Effector memory CD8-positive, alpha-beta T cell (primary cell): ENCODE data around the gene ENTPD8.

Source experiments
- ATAC-seq: fragments of 150-1000 bp; cut with Tn5 transposase; replicated peaks from 2 replicates; pipeline ENCODE4 v1.10.0; 2021; ENCODE audit warnings: mild to moderate bottlenecking, moderate library complexity
- DNase-seq, 3 experiments: peaks; one replicate each; pipeline ENCODE4 v3.0.0; 2021
- H3K27ac Mint-ChIP-seq, 2 donors: one replicate each; pipeline ENCODE4 v1.8.0; 2022; ENCODE audit warnings: mild to moderate bottlenecking in 2 of 2, mixed read lengths in 2 of 2, moderate library complexity in 2 of 2
- H3K27me3 Mint-ChIP-seq, 2 donors: one replicate each; pipeline ENCODE4 v1.8.0; 2022; ENCODE audit warnings: mixed read lengths in 2 of 2
- H3K36me3 Mint-ChIP-seq: one replicate; pipeline ENCODE4 v1.8.0; 2022; ENCODE audit warnings: mild to moderate bottlenecking, moderate library complexity, mixed read lengths; ENCODE audit not compliant: insufficient read depth
- H3K4me1 Mint-ChIP-seq, 2 donors: one replicate each; pipeline ENCODE4 v1.8.0; 2022; ENCODE audit warnings: low read depth in 2 of 2, mixed read lengths in 2 of 2
- H3K4me3 Mint-ChIP-seq, 2 donors: one replicate each; pipeline ENCODE4 v1.8.0; 2022; ENCODE audit warnings: mild to moderate bottlenecking in 2 of 2, mixed read lengths in 2 of 2, moderate library complexity in 2 of 2
- H3K9me3 Mint-ChIP-seq, 2 donors: one replicate each; pipeline ENCODE4 v1.8.0; 2022; ENCODE audit warnings: mixed read lengths in 2 of 2

Gene ENTPD8

DNA sequence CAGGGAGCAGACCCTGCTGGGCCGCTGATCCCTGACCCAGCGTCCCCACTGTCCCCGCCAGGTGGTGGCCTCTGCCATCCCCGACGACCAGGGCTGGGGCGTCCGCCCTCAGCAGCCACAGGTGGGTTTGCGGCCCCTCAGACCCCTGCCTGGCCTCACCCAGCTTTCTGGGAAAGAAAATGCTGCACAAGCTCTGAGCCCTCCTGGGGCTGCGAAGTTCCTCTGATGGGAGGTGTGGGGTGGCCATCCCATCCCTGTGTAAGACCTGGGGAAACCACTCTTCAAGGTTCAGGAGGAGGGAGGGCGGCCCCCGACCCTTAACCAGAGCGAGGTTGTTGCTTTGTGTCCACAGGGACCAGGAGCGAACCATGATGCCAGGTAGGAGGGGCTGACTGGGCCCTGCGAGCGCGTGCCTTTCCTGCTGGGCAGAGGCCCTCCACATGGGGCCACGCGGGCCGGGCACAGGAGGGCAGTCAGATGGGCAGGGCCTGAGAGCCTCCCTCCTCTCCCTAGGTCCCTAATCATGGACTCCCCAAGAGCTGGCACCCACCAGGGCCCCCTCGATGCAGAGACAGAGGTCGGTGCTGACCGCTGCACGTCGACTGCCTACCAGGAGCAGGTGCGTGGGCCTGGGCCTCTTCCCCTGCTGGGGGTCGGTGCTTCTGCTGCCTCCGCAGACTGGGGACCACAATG, 10.3 kb downstream of the ENTPD8 start:
- Mint-ChIP-seq H3K9me3 (no peaks in the 10 kb centered on the region), H3K27me3 (no peaks in the 10 kb centered on the region), H3K4me1 (no peaks in the 10 kb centered on the region), H3K36me3 (no peaks in the 10 kb centered on the region), H3K27ac (no peak overlapping the region), H3K4me3 (no peak overlapping the region)
- DNase-seq, result no peak
- ATAC-seq, result no peak

DNA sequence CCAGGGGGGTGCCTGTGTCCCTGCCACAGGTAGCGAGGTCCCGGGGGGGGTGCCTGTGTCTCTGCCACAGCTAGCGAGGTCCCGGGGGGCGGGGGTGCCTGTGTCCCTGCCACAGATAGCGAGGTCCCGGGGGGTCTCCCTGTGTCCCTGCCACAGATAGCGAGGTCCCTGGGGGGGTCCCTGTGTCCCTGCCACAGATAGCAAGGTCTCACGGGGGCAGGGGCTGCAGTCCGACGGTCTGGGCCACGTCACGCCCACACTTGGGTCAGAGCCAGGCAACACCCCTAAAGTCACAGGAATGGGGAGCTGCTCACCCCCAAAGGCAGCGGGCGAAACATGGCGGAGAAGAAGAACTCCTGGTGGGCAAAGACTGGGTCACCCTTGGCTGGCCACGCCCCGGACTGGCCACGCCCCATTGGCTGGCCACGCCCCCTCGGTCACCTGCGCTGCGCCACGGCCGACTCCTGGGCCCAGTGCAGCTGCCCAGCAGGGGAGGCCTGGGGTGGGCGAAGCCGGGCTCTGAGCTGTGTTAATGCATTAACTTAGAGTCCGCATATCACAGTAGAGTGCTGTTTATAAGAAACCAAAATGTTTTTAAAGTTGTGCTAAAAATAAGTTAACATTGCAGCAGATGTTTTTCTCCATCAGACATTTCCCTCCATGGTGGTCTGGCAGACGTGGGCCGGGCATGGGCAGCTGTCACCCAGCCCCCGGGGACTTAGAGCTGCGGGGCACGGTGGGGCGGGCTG, 11.0 kb downstream of the ENTPD8 start:
- Mint-ChIP-seq H3K9me3 (no peaks in the 10 kb centered on the region), H3K4me3 (no peak overlapping the region)
- ATAC-seq, result no peak

DNA sequence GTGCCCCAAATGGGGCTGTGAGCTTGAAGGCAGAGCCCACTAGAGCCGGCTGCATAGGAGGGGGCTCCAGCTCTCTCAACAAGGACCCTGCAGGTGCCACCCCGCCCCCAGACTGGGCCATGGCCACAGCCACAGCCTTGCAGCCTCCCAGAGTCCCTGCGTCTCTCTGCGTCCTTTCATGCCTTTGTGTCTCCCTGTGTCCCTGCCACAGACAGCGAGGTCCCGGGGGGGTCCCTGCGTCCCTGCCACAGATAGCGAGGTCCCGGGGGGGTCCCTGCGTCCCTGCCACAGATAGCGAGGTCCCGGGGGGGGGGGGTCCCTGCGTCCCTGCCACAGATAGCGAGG, 11.6 kb downstream of the ENTPD8 start:
- Mint-ChIP-seq H3K36me3 (no peaks in the 10 kb centered on the region), H3K9me3 (no peaks in the 10 kb centered on the region), H3K27me3 (no peaks in the 10 kb centered on the region), H3K4me1 (no peaks in the 10 kb centered on the region), H3K4me3 (no peak overlapping the region), H3K27ac (no peak overlapping the region)
- DNase-seq, result no peak
- ATAC-seq, result no peak

More for the DNA sequence above, 11.0 kb downstream of the ENTPD8 start:
- no peak overlapping the region for H3K27ac Mint-ChIP-seq
- H3K27me3 Mint-ChIP-seq, result no peaks in the 10 kb centered on the region
- no peak for DNase-seq
- H3K4me1 Mint-ChIP-seq, result no peaks in the 10 kb centered on the region
- no peaks in the 10 kb centered on the region for H3K36me3 Mint-ChIP-seq

DNA sequence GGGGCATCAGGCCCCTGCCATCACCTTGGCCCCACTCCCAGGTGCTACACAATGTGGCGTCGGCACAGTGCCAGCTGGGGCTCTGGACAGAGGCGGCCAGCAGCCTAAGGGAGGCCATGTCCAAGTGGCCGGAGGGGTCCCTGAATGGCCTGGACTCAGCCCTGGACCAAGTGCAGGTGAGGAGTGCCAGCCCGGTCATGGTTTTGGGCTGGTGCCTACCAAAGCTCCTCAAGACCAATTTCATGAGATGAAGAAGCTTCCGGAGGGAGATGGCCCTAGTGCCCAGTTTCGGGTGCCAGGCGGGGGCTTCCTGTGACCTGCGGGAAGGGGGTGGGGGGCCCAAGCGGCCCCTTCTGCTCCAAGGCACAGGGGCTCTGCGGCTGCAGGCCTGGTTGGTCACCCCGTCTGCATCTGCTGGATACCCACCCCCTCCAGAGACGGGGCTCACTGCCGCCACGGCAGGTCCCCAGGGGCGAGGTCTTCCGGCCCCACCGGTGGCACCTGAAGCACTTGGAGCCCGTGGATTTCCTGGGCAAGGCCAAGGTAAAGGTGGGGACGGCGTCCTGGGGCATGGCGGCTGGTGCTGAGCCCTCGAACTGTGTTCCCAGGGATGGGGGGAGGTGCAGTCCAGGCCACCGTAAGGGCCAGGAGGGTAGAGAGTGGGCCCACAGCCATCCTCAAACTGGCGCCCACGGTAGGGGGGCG, 12.2 kb downstream of the ENTPD8 start:
- H3K27ac Mint-ChIP-seq, result no peak overlapping the region
- no peak overlapping the region for H3K4me3 Mint-ChIP-seq
- no peak for ATAC-seq
- H3K4me1 Mint-ChIP-seq, result no peaks in the 10 kb centered on the region
- H3K27me3 Mint-ChIP-seq, result no peaks in the 10 kb centered on the region
- no peaks in the 10 kb centered on the region for H3K9me3 Mint-ChIP-seq
- H3K36me3 Mint-ChIP-seq, result no peaks in the 10 kb centered on the region
- no peak for DNase-seq

DNA sequence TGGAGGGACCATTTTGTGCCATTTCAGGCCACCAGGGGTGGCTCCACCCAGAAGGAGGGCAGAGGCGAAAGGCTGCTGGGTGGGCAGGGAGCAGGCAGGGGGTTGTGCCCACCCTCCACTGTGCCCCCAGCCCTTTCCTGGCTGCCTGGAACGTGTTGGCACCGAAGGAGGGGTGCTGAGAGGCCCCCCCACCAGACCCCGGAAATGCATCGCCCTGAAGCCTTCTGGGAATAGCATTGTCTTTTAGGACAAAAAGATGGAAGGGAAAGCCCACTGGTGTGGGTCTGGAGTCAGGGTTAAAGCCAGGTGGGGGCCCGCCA, 12.9 kb downstream of the ENTPD8 start:
- H3K27ac Mint-ChIP-seq, result no peak overlapping the region
- ATAC-seq, result no peak
- no peak overlapping the region for H3K4me3 Mint-ChIP-seq
- no peaks in the 10 kb centered on the region for H3K27me3 Mint-ChIP-seq
- H3K36me3 Mint-ChIP-seq, result no peaks in the 10 kb centered on the region
- DNase-seq, result no peak
- no peaks in the 10 kb centered on the region for H3K9me3 Mint-ChIP-seq
- no peaks in the 10 kb centered on the region for H3K4me1 Mint-ChIP-seq

DNA sequence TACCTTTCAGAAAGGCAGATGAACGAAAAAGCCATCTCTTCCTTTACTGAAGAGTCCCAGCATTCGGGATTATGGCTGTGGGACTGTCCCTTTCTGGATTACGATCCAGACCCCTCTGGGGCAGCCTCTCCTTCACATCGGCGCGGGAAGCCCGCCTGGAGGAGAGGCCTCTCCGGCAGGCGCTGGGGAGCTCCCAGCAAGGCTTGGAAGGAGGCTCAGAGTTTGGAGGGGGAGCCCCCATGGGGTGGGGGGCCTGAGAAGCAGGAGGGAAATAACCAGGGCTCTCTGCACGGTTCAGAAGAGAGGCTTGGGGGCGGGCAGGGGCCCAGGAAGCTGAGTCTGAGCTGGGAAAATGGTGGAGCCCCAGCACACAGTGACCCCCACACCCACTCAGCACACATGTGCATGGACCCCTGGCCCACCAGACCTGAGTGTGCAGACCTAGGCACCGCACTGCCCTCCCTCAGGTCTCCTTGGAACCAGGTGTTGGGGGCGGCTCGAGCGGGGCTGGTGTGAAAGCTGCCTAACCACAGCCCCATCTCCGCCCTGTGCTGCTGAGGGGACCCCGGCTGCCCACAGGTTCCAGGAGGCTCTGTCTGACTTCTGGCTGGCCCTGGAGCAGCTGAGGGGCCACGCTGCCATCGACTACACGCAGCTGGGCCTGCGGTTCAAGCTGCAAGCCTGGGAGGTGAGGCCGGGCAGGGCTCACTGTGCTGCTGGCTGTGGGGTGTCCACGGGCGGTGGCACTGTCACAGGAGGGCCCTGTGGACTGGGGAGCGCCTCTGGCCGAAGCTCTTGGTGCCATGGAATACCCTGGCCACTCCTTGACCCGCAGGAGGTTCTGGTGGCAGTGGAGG, 13.5 kb downstream of the ENTPD8 start:
- Mint-ChIP-seq H3K27ac (no peak overlapping the region), H3K9me3 (no peaks in the 10 kb centered on the region), H3K4me1 (no peaks in the 10 kb centered on the region), H3K4me3 (no peak overlapping the region), H3K36me3 (no peaks in the 10 kb centered on the region), H3K27me3 (no peaks in the 10 kb centered on the region)
- no peak for ATAC-seq
- no peak for DNase-seq

DNA sequence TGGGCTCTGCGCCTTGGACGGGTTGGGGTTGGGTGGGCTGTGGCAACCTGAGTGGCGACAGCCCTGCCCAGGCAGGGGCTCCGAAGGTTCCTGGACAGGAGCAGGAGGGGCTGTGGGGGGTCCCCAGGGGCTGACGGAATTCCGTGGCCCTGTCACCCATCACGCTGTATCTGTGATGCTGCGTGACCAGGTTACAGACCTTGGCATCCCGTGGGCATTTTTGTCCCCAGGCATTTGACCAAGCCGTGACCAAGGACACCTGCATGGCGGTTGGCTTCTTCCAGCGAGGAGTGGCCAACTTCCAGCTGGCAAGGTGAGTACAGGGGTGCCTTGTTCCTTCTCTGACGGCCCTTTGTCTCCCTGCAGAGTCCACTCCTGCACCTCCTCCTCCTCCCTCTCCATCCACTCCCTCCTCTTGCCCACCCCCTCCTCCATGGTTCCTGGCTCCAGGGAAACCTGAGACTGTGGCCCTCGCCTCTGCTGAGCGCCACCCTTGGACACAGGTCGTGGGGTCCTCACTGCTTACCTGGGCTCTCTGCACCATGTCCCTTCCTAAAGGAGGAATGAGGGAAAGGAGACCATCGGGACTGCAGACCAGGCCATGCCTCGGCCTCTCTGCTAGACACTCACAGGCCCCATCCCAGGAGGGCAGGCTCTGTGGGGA, 15.0 kb downstream of the ENTPD8 start:
- no peaks in the 10 kb centered on the region for H3K27me3 Mint-ChIP-seq
- no peak overlapping the region for H3K27ac Mint-ChIP-seq
- H3K4me3 Mint-ChIP-seq, result no peak overlapping the region
- peaks cover 0 to 3% of the 10 kb centered on the region in 2 donors for H3K4me1 Mint-ChIP-seq
- no peaks in the 10 kb centered on the region for H3K9me3 Mint-ChIP-seq
- no peak for ATAC-seq
- no peaks in the 10 kb centered on the region for H3K36me3 Mint-ChIP-seq
- no peak for DNase-seq

DNA sequence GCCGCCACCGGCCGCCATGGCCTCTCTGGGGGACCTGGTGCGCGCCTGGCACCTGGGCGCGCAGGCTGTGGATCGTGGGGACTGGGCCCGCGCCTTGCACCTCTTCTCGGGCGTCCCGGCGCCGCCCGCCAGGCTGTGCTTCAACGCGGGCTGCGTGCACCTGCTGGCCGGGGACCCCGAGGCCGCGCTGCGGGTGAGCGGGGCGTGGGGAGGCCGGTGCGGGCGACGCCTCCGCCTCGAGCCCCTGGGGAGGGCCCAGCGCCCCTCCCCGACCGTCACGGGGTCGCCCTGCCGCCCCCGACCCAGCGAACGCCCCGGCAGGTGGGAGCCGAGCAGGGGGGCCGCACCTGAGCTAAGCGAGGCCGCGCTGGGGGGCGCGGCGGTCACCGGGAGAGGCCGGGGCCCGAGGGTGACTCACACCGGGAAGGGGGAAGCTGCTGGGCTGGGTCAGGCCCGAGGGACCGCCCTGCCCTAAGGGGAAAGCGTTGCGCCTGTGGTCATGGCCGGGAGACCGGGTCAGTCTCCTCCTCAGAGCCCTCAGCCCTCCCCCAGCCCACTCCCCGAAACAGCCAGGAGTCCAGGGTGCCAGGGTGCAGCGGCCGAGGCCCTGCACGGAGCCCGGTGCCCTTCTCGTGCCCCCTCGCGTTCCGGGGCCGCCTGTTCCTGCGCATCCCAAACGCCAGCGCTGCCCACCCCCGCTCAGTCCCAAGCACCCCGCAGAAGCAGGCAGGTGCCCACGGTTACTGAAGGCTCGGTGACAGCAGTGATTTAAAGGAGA, 17.5 kb downstream of the ENTPD8 start:
- Mint-ChIP-seq H3K36me3 (no peaks in the 10 kb centered on the region), H3K9me3 (no peaks in the 10 kb centered on the region), H3K4me3 (peak overlapping the region; percentile 64 to 76), H3K27me3 (no peaks in the 10 kb centered on the region), H3K27ac (no peak overlapping the region), H3K4me1 (peaks cover 0 to 3% of the 10 kb centered on the region in 2 donors)
- ATAC-seq, result peak; percentile 56
- DNase-seq, result no peak

DNA sequence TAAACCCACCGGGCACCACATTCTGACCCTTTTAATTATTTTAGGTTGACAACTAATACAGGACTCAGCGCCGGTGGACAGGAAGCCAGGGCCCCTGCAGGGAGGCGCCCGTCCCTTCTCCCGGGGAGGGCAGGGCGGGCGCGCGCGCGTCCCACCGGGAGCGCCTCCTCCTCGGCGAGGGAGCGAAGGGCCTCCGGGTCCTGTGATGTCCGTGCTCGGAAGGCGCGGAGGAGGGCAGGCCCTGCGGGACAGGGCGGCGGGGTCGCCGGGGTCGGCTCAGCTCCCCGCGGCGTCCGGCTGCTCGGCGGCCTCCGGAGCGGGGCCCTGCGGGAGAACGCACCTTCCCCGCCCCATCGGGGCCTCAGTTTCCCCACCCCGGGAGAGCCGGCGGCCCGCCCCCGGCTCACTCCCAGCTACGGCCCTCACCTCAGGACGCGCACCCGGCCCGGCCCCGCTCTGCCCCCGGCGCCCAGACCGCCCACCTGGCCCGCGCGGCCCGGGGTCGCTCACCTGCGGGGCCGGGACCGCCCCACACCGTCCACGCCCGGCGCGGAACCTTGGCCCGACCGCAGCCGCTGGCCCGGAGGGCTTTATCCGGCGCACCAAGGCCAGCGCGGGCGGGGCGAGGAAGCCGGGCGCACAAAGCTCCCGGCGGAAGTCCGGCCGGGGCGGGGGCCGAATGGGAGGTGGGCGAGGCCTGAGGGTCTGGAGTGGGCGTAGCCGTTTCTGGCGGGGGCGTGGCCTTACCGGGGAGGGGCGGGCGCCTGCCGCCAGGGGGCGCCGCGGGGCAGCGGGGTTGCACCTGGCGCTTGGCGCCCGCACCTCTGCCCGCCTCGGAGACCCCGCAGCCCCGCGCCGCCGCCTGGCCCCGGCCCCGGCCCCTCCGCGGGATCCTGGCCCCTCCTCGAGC, 18.3 kb downstream of the ENTPD8 start, which contains the start of the genes EXD3 and NOXA1:
EXD3 (minus strand) TSS at position 559 of the 910 bp plus-strand sequence. CDS start 27,805 bp downstream, outside the sequence.
NOXA1 (plus strand) TSS at position 790 of the 910 bp plus-strand sequence. CDS start 137 bp downstream, outside the sequence.
- Mint-ChIP-seq H3K27me3 (no peaks in the 10 kb centered on the region), H3K4me1 (peaks cover 0 to 4% of the 10 kb centered on the region in 2 donors), H3K36me3 (no peaks in the 10 kb centered on the region), H3K27ac (peak within 1 kb of the TSS in 1 of 2 donors; percentile 75), H3K9me3 (no peaks in the 10 kb centered on the region), H3K4me3 (peak within 1 kb of the TSS; percentile 76 to 77)
- DNase-seq, result peak; percentile 92 to 95 (median 93)
- peak; percentile 91 for ATAC-seq

DNA sequence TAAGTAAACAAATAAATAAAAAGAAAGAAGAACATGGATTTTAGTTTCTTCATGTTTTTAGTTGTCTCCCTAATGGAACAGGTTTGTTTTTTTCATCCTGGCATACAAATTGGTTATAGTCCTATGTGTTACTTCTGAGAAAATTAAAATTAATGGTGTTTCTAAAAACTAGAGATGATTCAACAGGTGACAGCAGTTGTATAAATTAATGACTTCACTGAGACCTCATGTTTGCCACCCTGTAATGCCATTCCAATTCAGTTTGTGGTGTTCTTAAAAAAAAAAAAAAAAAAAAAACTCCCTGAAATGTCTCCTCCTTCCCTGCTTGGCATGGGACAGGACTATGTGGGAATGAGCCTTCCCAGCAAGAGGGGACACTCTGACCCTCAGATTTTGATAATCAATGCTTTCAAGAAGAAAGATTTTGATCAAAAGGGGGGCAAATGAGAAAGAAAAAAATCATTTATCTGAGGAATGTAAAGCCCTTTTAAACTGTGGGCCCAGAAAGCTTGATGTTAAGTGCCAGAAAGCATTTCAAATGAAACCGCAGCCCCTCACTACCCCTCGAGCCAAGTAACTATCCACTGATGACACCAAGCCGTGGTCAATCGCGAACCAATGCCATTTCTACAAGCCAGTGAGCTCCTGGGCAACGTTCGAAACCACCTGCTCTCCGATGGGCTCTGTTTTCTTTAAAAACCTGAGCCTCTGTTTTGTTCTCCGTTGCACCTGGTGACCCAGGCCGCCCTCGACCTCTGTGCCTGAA, 19.1 kb downstream of the ENTPD8 start:
- Mint-ChIP-seq H3K4me3 (peak overlapping the region; percentile 76 to 77), H3K36me3 (no peaks in the 10 kb centered on the region), H3K4me1 (peaks cover 0 to 5% of the 10 kb centered on the region in 2 donors), H3K9me3 (no peaks in the 10 kb centered on the region), H3K27me3 (no peaks in the 10 kb centered on the region), H3K27ac (peak overlapping the region in 1 of 2 donors; percentile 26)
- no peak for DNase-seq
- no peak for ATAC-seq
